HS-27A (cell line): ENCODE data around the gene TCFL5.

Experiments
- DNase-seq: peaks from one replicate; pipeline ENCODE4 v3.0.0-alpha.2; 2012; ENCODE audit warnings: low read depth, missing footprints

Gene TCFL5

GRCh38 chr20:62895539-62895938, 33.9 kb upstream of the TCFL5 start:
- DNase-seq: no peak

GRCh38 chr20:62894261-62894660, 32.6 kb upstream of the TCFL5 start:
- no peak for DNase-seq

GRCh38 chr20:62893700-62894099, 32.1 kb upstream of the TCFL5 start:
- DNase-seq: no peak

- no peak for DNase-seq
Observed at GRCh38 chr20:62892348-62893304, 31.0 kb upstream of the TCFL5 start.

- no peak for DNase-seq
Observed at GRCh38 chr20:62891111-62891510, 29.5 kb upstream of the TCFL5 start.

GRCh38 chr20:62890444-62890843, 28.8 kb upstream of the TCFL5 start:
- no peak for DNase-seq

- no peak for DNase-seq
Observed at GRCh38 chr20:62889871-62890270, 28.2 kb upstream of the TCFL5 start.

- DNase-seq: no peak
Observed at GRCh38 chr20:62889411-62889810, 27.8 kb upstream of the TCFL5 start.

- no peak for DNase-seq
Observed at GRCh38 chr20:62888910-62889309, 27.3 kb upstream of the TCFL5 start.

- DNase-seq: no peak
Observed at GRCh38 chr20:62888406-62888805, 26.8 kb upstream of the TCFL5 start.

- DNase-seq: no peak
Observed at GRCh38 chr20:62887860-62888239, 26.2 kb upstream of the TCFL5 start.

GRCh38 chr20:62887152-62887859, 25.7 kb upstream of the TCFL5 start:
- peak; percentile 54 for DNase-seq

- DNase-seq: no peak
Observed at GRCh38 chr20:62886709-62887058, 25.1 kb upstream of the TCFL5 start.

GRCh38 chr20:62885896-62886708, 24.5 kb upstream of the TCFL5 start:
- no peak for DNase-seq

GRCh38 chr20:62885046-62885895, 23.6 kb upstream of the TCFL5 start:
- DNase-seq: no peak

GRCh38 chr20:62884556-62884955, 22.9 kb upstream of the TCFL5 start:
- DNase-seq: no peak

- DNase-seq: no peak
Observed at GRCh38 chr20:62882426-62882825, 20.8 kb upstream of the TCFL5 start.

- DNase-seq: no peak
Observed at GRCh38 chr20:62881662-62882395, 20.2 kb upstream of the TCFL5 start.

GRCh38 chr20:62880935-62881661, 19.5 kb upstream of the TCFL5 start:
- no peak for DNase-seq
